WERI-Rb-1 (cell line): Measurements from ENCODE around the gene KCNJ11.

Experiments
- DNase-seq: peaks from one replicate; pipeline ENCODE4 v3.0.0-alpha.2; 2020
- H3K27ac ChIP-seq: fragments of 250-450 bp; sonication (Bioruptor Pico); 2 replicates; pipeline ENCODE4 v1.5.1; 2020; ENCODE audit warnings: mild to moderate bottlenecking, moderate library complexity
- H3K27me3 ChIP-seq: fragments of 250-450 bp; sonication (Bioruptor Pico); 2 replicates; pipeline ENCODE4 v1.5.1; 2021; ENCODE audit warnings: mild to moderate bottlenecking, low read depth, moderate library complexity; ENCODE audit not compliant: insufficient read depth, severe bottlenecking
- H3K36me3 ChIP-seq: fragments of 250-450 bp; sonication (Bioruptor Pico); 2 replicates; pipeline ENCODE4 v1.5.1; 2020; ENCODE audit warnings: mild to moderate bottlenecking, moderate library complexity
- H3K4me3 ChIP-seq: 2 replicates; pipeline ENCODE4 v1.5.1; 2011; ENCODE audit warnings: low read depth, mild to moderate bottlenecking, control low read depth, low read length
- H3K9me3 ChIP-seq: fragments of 250-450 bp; sonication (Bioruptor Pico); 2 replicates; pipeline ENCODE4 v1.5.1; 2021; ENCODE audit warnings: mild to moderate bottlenecking, moderate library complexity; ENCODE audit not compliant: severe bottlenecking
- TF ChIP-seq, protein P1 (sequence below): IDR thresholded peaks from 2 replicates; pipeline ENCODE4 v1.5.1; 2011; ENCODE audit warnings: low read depth, mild to moderate bottlenecking, control low read depth, inconsistent platforms, low read length

The KCNJ11 gene

DNA sequence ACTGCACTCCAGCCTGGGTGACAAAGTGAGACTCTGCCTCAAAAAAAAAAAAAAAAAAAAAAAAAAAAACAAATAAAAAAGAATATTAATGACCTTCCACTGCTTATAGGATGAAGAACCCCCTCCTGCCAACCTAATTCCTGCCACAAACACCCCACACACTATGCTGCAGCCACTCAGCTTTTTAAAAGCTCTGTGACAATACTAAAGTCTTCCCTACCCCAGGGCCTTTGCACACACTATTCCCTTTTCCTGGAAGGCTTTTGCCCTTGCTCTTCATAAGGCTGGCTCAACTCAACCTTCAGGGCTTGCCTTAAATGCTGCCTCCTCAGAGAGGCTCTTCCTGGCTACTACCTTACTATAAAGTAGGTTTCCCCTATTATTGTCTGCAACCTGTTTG, 10.8 kb upstream of the KCNJ11 start:
- Histone ChIP-seq H3K9me3 (no peaks in the 10 kb centered on the region), H3K27ac (no peak overlapping the region), H3K27me3 (no peaks in the 10 kb centered on the region), H3K4me3 (no peak overlapping the region), H3K36me3 (peaks cover 17% of the 10 kb centered on the region; the same call in 1 of the 2 replicates)
- TF ChIP-seq, protein P1, sequence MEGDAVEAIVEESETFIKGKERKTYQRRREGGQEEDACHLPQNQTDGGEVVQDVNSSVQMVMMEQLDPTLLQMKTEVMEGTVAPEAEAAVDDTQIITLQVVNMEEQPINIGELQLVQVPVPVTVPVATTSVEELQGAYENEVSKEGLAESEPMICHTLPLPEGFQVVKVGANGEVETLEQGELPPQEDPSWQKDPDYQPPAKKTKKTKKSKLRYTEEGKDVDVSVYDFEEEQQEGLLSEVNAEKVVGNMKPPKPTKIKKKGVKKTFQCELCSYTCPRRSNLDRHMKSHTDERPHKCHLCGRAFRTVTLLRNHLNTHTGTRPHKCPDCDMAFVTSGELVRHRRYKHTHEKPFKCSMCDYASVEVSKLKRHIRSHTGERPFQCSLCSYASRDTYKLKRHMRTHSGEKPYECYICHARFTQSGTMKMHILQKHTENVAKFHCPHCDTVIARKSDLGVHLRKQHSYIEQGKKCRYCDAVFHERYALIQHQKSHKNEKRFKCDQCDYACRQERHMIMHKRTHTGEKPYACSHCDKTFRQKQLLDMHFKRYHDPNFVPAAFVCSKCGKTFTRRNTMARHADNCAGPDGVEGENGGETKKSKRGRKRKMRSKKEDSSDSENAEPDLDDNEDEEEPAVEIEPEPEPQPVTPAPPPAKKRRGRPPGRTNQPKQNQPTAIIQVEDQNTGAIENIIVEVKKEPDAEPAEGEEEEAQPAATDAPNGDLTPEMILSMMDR: no peak
- DNase-seq: no peak

GRCh38 chr11:17397311-17398002, 9.0 kb upstream of the KCNJ11 start:
- Histone ChIP-seq H3K27ac (no peak overlapping the region), H3K27me3 (no peaks in the 10 kb centered on the region), H3K4me3 (no peak overlapping the region), H3K36me3 (peaks cover 17% of the 10 kb centered on the region; the same call in 1 of the 2 replicates), H3K9me3 (no peaks in the 10 kb centered on the region)
- DNase-seq: no peak
- TF ChIP-seq, protein P1: no peak

DNA sequence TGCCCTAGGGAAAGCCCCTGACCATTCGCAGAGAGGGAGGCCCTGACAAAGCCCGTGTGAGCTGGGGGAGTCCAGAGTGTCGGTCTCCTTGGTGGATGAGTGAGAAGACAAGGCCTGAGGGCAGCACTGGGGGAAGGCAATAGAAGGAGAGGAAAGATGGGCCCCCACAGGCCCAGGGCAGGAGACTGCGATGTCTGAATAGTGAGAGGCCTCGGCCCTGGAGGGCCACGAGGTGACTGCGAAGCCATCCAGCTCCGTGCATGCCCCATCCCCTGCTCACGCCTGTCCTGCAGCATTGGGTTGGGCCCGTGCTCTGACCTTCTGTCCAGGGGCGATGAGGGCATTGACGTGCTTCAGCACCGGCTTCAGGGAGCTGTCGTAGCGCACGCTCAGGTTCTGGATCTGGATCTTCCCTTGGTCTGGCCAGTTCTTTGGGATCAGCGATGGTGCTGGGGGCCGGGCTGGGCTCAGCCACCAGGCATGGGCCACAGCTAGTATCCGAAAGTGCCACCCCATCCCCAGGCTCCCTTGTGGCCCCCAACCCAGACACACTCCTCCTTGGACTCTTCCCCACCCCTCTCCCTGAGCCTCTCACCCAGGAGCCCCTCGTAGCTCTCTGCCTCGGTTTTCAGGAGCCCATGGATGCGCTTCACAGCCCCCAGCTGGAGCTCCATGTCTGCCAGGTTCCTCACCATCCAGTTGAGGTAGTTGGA, 8.3 kb upstream of the KCNJ11 start:
- peaks cover 17% of the 10 kb centered on the region; the same call in 1 of the 2 replicates for H3K36me3 ChIP-seq
- H3K9me3 ChIP-seq: no peaks in the 10 kb centered on the region
- TF ChIP-seq, protein P1: no peak
- no peaks in the 10 kb centered on the region for H3K27me3 ChIP-seq
- no peak for DNase-seq
- H3K27ac ChIP-seq: no peak overlapping the region
- no peak overlapping the region for H3K4me3 ChIP-seq

GRCh38 chr11:17395978-17396377, 7.5 kb upstream of the KCNJ11 start:
- no peak overlapping the region for H3K27ac ChIP-seq
- H3K4me3 ChIP-seq: no peak overlapping the region
- DNase-seq: no peak
- TF ChIP-seq, protein P1: no peak
- H3K9me3 ChIP-seq: no peaks in the 10 kb centered on the region
- H3K36me3 ChIP-seq: peaks cover 17% of the 10 kb centered on the region; the same call in 1 of the 2 replicates
- no peaks in the 10 kb centered on the region for H3K27me3 ChIP-seq

DNA sequence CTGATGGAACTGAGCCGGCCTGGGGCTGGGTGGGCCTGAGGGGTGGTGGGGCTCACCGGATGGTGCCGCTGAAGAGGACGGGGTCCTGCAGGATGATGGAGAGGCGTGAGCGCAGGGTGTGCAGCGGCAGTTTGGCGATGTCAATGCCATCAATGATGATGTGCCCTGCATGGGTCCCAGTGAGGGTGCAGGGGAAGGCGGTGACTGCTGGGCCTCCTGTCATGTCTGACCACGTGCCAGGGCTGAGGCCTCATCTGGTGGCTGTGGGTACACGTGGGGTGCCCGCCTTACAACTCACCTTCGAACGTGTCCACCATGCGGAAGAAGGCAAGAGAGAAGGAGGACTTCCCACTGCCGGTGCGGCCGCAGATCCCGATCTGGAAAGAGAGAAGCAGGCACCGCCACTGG, 7.1 kb upstream of the KCNJ11 start:
- H3K36me3 ChIP-seq: peaks cover 17% of the 10 kb centered on the region; the same call in 1 of the 2 replicates
- no peaks in the 10 kb centered on the region for H3K9me3 ChIP-seq
- no peak for DNase-seq

More for the DNA sequence above, 7.1 kb upstream of the KCNJ11 start:
- Histone ChIP-seq H3K27ac (no peak overlapping the region), H3K27me3 (no peaks in the 10 kb centered on the region), H3K4me3 (no peak overlapping the region)
- TF ChIP-seq, protein P1: no peak
